Stimulated activated CD8-positive, alpha-beta memory T cell treated with anti-CD3 and anti-CD28 coated beads, Interleukin-2, amount 100 ng/mL, for 1 hour (primary cell): ENCODE measurements around the gene WDR37.
"Not testable (repeated sequence)": the region's sequence is repeated elsewhere in the genome, so short reads cannot be mapped to it uniquely, and the experiment has no call there.

Source experiments
- DNase-seq, 2 donors: peaks; one replicate each; pipeline ENCODE4 v3.0.0-alpha.2; 2020; ENCODE audit warnings: low read depth in 2 of 2

The WDR37 gene

DNA sequence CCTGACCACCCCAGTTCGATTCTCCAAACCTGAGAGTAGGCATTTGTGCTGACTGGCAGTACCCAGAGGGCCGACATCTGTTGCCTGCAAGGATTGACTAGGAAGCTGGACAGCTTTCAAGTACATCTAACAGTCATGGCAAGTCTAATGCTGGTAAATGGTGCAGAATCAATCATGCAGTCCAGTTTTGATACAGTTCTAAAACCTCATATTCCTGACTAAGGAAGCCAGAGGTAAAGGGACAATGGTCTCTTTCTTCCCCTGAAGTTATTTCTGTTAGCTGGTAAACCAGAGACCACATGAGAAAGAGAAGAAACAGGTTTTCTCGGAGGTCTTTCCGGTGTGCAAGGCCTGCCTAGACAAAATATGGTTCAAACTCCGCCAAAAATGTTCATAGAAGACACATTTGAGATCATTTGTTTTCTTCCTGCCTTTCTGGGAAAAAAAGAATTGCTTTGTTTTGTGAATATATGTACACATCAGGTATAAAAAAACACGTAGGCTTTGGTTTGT lies 97.1 kb downstream of the WDR37 start:
- no peak for DNase-seq

GRCh38 chr10:1153805-1154351 lies 97.7 kb downstream of the WDR37 start:
- no peak for DNase-seq

GRCh38 chr10:1154531-1155295 lies 98.5 kb downstream of the WDR37 start:
- DNase-seq = no peak

DNA sequence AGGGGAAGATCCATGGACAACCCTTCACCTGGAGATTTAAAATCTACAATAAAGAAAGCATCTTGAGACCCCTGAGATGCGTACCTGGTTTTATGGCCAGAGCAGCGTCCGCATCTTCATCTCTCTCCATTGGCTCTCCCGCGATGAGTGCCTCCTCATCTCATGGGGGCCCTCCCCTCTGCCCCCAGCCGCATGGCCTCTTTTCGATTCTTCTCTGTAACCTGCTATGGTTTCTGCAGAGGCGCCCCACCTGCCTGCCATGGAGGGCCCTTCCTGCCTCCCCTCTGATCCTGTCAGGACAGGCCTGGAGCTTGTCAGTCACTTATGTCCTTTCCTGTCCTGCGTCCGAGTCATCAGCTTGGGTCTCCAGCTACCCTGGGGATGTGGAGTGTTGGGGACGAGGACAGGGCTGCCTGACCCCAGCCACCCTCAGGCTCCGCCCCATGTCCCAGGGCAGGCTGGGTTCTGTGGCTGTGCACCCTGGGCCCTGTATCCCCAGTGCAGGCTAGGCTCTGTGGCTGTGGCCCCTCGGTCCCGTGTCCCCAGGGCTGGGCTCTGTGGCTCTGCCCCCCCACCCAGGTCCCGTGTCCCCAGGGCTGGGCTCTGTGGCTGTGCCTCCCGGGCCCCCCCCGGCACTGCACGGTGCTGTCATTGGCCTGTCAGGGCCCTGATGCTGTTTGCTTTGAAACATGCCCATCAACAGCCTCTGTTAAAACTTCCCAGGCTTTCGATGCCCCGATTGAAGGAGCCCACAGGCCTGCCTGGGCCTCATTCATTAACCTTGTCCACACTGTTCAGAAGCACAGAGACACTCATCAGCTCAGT lies 99.8 kb downstream of the WDR37 start:
- DNase-seq = no peak

DNA sequence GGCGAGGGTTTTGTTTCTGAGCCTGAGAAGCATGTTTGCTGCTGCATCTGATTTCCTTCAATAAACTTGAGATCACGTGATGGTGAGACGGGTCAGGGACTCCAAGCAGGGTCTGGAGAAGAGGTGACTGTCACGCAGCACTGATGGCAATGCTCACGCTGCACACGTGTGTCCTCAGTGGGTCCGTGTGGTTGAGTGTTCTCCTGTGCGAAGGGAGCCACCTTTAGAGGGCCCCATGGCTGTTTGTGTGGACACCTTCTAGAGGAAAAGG lies 100.4 kb downstream of the WDR37 start:
- no peak for DNase-seq

- DNase-seq = no peak
Observed at GRCh38 chr10:1156921-1157614, 100.9 kb downstream of the WDR37 start.

DNA sequence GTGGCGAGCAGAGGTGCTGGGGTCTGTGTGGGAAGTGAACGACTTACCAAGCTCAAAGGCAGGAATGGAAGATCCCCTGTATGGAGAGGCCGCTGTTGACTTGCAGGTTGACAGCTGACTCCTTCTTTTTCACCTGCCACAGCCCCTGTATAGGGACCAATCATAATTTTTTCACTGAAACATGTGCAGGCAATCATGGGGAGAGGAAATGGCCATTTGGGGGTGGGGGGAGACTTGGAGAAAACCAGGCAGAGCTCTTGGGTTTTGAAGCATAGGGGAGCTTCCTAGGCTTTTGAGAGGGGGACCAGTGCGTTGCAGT lies 101.4 kb downstream of the WDR37 start:
- no peak for DNase-seq

- no peak for DNase-seq
Observed at GRCh38 chr10:1158066-1158465, 101.9 kb downstream of the WDR37 start.

DNA sequence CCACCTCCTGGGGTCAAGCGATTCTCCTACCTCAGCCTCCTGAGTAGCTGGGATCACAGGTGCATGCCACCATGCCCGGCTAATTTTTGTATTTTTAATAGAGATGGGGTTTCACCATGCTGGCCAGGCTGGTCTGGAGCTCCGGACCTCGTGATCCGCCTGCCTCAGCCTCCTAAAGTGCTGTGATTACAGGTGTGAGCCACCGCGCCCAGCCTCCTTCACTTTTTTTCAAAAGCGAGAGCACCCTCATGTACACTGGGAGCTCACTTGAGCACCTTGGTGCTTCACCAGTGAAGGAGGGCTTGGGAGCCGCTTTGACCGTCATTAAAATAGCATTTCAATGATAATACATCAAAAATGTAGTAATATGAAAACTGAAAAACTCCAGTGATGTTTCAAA lies 102.4 kb downstream of the WDR37 start:
- not testable (repeated sequence) for DNase-seq

DNA sequence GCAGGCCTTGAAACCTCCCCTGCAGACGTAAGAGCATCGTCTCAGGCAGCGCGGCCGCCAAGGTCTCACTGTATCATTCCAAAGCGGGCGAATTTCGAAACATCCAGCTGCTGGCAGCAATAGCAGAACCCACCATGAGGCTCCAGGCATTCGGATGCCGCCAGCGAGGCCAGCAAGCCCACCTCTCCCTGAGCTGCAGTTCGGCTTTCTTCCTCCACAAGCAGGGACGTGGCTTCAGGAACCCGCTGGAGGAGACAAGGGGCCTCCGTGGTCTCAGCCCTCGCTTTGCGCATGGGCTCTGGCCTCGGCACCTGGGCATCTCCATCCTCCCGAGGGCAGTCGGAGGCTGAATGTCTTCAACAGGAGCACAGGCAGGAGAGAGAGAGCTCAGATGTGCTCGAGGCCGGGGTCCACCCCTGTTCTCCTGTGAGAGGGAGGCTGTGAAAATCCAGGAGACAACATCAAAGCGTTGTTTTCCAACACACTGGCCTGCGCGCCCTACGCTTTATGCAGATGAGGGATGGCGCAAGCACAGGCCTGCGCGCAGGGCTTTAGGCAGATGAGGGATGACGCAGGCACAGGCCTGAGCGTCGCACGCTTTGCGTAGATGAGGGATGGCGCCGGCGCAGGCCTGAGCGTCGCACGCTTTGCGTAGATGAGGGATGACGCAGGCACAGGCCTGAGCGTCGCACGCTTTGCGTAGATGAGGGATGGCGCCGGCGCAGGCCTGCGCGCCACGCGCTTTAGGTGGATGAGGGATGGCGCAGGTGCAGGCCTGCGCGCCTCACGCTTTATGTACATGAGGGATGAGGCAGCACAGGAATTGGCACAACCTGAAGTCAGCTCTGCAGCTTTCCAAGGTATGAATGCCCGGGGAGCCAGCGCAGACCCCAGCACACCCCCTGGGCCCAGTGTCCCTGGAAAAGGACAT lies 103.2 kb downstream of the WDR37 start:
- no peak for DNase-seq

- DNase-seq = no peak
Observed at GRCh38 chr10:1160561-1161314, 104.6 kb downstream of the WDR37 start.

- DNase-seq = not testable (repeated sequence)
Observed at GRCh38 chr10:1161315-1161673, 105.1 kb downstream of the WDR37 start.

DNA sequence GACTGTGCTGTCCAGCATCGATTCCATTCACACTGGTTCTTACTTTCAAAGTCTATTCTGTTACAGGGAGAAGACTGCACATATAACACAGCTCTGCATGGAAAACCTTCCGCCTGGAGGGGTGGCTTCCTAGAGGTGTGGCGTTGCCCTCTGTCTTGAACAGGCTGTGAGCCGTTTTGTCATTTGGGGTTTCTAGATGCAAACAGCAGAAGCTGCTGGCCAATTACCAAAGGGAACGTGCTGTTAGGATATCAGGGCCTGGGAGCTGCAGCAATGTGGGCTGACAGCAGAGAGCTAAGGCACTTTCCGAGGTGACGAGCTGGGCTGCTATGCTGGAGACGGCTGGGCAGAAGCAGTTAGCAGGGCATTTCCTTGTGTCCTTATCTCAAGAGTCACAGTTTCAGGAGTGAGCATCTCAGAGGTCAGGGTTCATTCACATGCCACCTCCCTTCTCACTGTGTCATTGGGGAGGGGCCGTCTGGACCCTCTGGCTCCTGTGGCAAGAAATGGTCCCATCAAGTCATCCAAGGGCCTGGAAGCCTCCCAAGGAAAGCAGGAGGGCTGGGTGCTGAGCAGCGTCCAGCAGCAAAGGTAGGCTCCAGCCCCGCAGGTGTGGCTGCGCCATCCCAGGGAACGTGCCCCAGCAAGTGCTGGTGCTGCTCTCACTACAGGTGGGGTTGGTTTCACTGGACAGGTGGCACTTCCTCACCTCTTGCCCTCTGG lies 106.5 kb downstream of the WDR37 start:
- DNase-seq = no peak

- DNase-seq = no peak
Observed at GRCh38 chr10:1163204-1163660, 107.0 kb downstream of the WDR37 start.

DNA sequence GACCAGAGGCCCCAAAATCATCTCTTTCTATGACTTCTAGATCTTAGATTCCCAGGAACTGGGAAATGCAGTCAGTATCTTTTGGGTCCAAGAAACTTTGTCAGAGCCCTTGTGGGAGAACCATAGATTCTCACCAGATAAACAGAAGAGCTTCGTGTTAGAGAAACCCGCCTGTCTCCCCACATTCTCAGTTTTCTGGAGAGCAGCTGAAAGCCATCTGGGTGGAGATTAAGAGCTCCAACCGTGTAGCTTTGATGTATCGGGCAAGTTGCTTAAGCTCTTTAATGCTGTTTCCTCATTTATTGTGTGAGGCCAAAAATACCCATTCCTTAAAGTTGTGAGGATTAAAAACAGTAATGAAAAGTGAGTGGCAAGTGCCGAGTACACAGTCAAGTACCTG lies 107.6 kb downstream of the WDR37 start:
- no peak for DNase-seq

DNA sequence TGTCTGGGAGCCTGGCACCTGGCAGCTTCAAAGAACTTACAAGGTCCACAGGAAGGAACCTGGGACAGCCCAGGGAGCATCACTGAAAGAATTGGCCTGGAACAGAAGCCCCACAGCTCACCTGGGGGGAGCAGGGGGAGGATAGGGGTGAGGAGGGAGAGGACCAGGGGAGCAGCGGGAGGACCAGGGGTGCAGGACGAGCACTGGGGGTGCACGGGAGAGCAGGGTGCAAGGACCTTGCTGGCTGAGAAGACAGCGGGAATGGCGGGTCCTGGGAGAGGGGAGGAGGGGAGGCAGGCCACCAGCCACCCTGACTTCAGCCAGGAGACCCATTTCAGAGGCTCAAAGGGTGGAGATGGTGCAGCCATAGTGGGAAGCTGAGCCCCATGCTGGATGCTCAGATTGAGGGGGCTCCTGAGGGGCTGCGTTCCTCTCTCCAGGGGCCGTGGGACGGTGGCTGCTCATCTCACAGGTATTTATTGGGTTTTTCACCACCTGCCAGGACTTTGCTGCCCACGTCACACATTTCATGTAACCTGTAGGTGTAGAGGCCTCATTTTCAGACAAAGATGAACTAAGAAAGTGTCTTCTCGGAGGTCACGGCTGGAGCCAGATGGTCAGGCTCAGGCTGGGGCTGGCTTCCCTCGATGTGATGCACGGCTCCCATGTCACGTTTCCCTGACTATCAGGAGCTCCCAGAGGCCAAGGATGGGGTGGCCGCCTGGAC lies 110.1 kb downstream of the WDR37 start:
- no peak for DNase-seq

GRCh38 chr10:1166828-1167275 lies 110.7 kb downstream of the WDR37 start:
- DNase-seq = no peak

GRCh38 chr10:1168763-1169162 lies 112.6 kb downstream of the WDR37 start:
- no peak for DNase-seq
